ENCODE results near the gene TBL2.

Gene TBL2

GRCh38 chr7:73599916-73600315, 21.5 kb upstream of the TBL2 start:
- Histone ChIP-seq H4K20me1 (ENCODE audit: insufficient read depth, low read length, poor library complexity, severe bottlenecking) (no peaks in the 10 kb centered on the region), H3K79me2 (ENCODE audit: insufficient read depth, low read length) (no peaks in the 10 kb centered on the region), H3K4me3 (ENCODE audit: low read length, poor library complexity, severe bottlenecking) (no peak overlapping the region), H3F3A (ENCODE audit: low read depth) (no peaks in the 10 kb centered on the region), H3K9me2 (replicated peaks; ENCODE audit: low read depth, low read length) (no peaks in the 10 kb centered on the region), H3K9me3 (ENCODE audit: insufficient read depth, low read depth, low read length) (no peaks in the 10 kb centered on the region), H3K36me3 (ENCODE audit: insufficient read depth, low read length) (no peaks in the 10 kb centered on the region), H3K9ac (ENCODE audit: low read depth, low read length, poor library complexity, severe bottlenecking) (no peak overlapping the region), H3K27me3 (ENCODE audit: insufficient read depth, low read length, poor library complexity, severe bottlenecking) (no peaks in the 10 kb centered on the region), H3K4me1 (ENCODE audit: insufficient read depth, low read length, poor library complexity, severe bottlenecking) (no peaks in the 10 kb centered on the region), H2AFZ (ENCODE audit: low read length) (no peak overlapping the region), H3K4me2 (ENCODE audit: low read depth, low read length, poor library complexity, severe bottlenecking) (no peak overlapping the region)
- TF ChIP-seq CTCF (conservative IDR thresholded peaks at IDR 0.05; ENCODE audit: low read length) (no peak), EZH2phosphoT487 (IDR thresholded peaks at IDR 0.05; ENCODE audit: borderline replicate concordance) (no peak)

GRCh38 chr7:73599151-73599882, 20.9 kb upstream of the TBL2 start:
- H3K9me3 ChIP-seq (ENCODE audit: insufficient read depth, low read depth, low read length): no peaks in the 10 kb centered on the region
- H3K4me1 ChIP-seq (ENCODE audit: insufficient read depth, low read length, poor library complexity, severe bottlenecking): no peaks in the 10 kb centered on the region
- no peaks in the 10 kb centered on the region for H3K36me3 ChIP-seq (ENCODE audit: insufficient read depth, low read length)
- no peak overlapping the region for H3K9ac ChIP-seq (ENCODE audit: low read depth, low read length, poor library complexity, severe bottlenecking)
- TF ChIP-seq CTCF (conservative IDR thresholded peaks at IDR 0.05; ENCODE audit: low read length) (no peak), EZH2phosphoT487 (IDR thresholded peaks at IDR 0.05; ENCODE audit: borderline replicate concordance) (no peak)
- H3K4me3 ChIP-seq (ENCODE audit: low read length, poor library complexity, severe bottlenecking): no peak overlapping the region
- no peaks in the 10 kb centered on the region for H3F3A ChIP-seq (ENCODE audit: low read depth)
- no peaks in the 10 kb centered on the region for H3K9me2 ChIP-seq (replicated peaks; ENCODE audit: low read depth, low read length)
- no peak overlapping the region for H2AFZ ChIP-seq (ENCODE audit: low read length)
- no peaks in the 10 kb centered on the region for H3K79me2 ChIP-seq (ENCODE audit: insufficient read depth, low read length)
- no peak overlapping the region for H3K4me2 ChIP-seq (ENCODE audit: low read depth, low read length, poor library complexity, severe bottlenecking)
- no peaks in the 10 kb centered on the region for H3K27me3 ChIP-seq (ENCODE audit: insufficient read depth, low read length, poor library complexity, severe bottlenecking)
- no peaks in the 10 kb centered on the region for H4K20me1 ChIP-seq (ENCODE audit: insufficient read depth, low read length, poor library complexity, severe bottlenecking)

- Histone ChIP-seq H2AFZ (ENCODE audit: low read length) (no peak overlapping the region), H3K27me3 (ENCODE audit: insufficient read depth, low read length, poor library complexity, severe bottlenecking) (no peaks in the 10 kb centered on the region), H3K9me2 (replicated peaks; ENCODE audit: low read depth, low read length) (no peaks in the 10 kb centered on the region), H3K36me3 (ENCODE audit: insufficient read depth, low read length) (no peaks in the 10 kb centered on the region), H4K20me1 (ENCODE audit: insufficient read depth, low read length, poor library complexity, severe bottlenecking) (no peaks in the 10 kb centered on the region), H3K9ac (ENCODE audit: low read depth, low read length, poor library complexity, severe bottlenecking) (no peak overlapping the region), H3K9me3 (ENCODE audit: insufficient read depth, low read depth, low read length) (no peaks in the 10 kb centered on the region), H3F3A (ENCODE audit: low read depth) (no peaks in the 10 kb centered on the region), H3K4me2 (ENCODE audit: low read depth, low read length, poor library complexity, severe bottlenecking) (no peak overlapping the region), H3K4me3 (ENCODE audit: low read length, poor library complexity, severe bottlenecking) (no peak overlapping the region), H3K79me2 (ENCODE audit: insufficient read depth, low read length) (no peaks in the 10 kb centered on the region), H3K4me1 (ENCODE audit: insufficient read depth, low read length, poor library complexity, severe bottlenecking) (no peaks in the 10 kb centered on the region)
- no peak for TF ChIP-seq EZH2phosphoT487 (IDR thresholded peaks at IDR 0.05; ENCODE audit: borderline replicate concordance)
- no peak for TF ChIP-seq CTCF (conservative IDR thresholded peaks at IDR 0.05; ENCODE audit: low read length)
Measured at GRCh38 chr7:73597978-73598782, 19.8 kb upstream of the TBL2 start.
